GM23338 (cell line): ENCODE measurements around the gene AOPEP. TPM values are rescaled to one million over a fixed set of nuclear protein-coding genes. Genes with fewer than 3 reads are reported as not detected.

Experiments
- ATAC-seq: fragments of 200-7000 bp; cut with Tn5 transposase; 3 replicates; pipeline ENCODE4 v1.9.1; 2020
- DNase-seq: peaks from one replicate; pipeline ENCODE4 v3.0.0-alpha.2; 2015; ENCODE audit warnings: low spot score
- H2AFZ ChIP-seq: fragments of 200-600 bp; sonication (generic); 2 replicates; pipeline ENCODE4 v1.8.0; 2016; ENCODE audit warnings: antibody characterized with exemption, mild to moderate bottlenecking, moderate library complexity
- H3F3A ChIP-seq: fragments of 200-600 bp; sonication (generic); replicated peaks from 2 replicates; pipeline ENCODE4 v1.8.0; 2017; ENCODE audit warnings: antibody characterized with exemption, mixed run types, low read depth
- H3K27ac ChIP-seq: fragments of 200-600 bp; sonication (generic); 2 replicates; pipeline ENCODE4 v1.6.1; 2016; ENCODE audit warnings: low read depth
- H3K27me3 ChIP-seq: fragments of 200-600 bp; sonication (generic); 2 replicates; pipeline ENCODE4 v1.8.0; 2016; ENCODE audit warnings: mild to moderate bottlenecking, mixed run types, moderate library complexity; ENCODE audit not compliant: insufficient read depth
- H3K36me3 ChIP-seq: fragments of 200-600 bp; sonication (generic); 2 replicates; pipeline ENCODE4 v1.8.0; 2016; ENCODE audit warnings: mild to moderate bottlenecking; ENCODE audit not compliant: insufficient read depth
- H3K4me1 ChIP-seq: fragments of 200-600 bp; sonication (generic); 2 replicates; pipeline ENCODE4 v1.8.0; 2016; ENCODE audit warnings: mild to moderate bottlenecking, moderate library complexity; ENCODE audit not compliant: insufficient read depth
- H3K4me2 ChIP-seq: fragments of 200-600 bp; sonication (generic); 2 replicates; pipeline ENCODE4 v1.7.1; 2017; ENCODE audit warnings: mixed run types
- H3K4me3 ChIP-seq: fragments of 200-600 bp; sonication (generic); 2 replicates; pipeline ENCODE4 v1.6.1; 2016; ENCODE audit warnings: mixed run types
- H3K79me2 ChIP-seq: fragments of 200-600 bp; sonication (generic); replicated peaks from 2 replicates; pipeline ENCODE4 v1.8.0; 2017; ENCODE audit warnings: mild to moderate bottlenecking; ENCODE audit not compliant: insufficient read depth
- H3K9me2 ChIP-seq: fragments of 200-600 bp; sonication (generic); 2 replicates; pipeline ENCODE4 v1.8.0; 2017; ENCODE audit not compliant: insufficient read depth
- H4K20me1 ChIP-seq: fragments of 200-600 bp; sonication (generic); replicated peaks from 2 replicates; pipeline ENCODE4 v1.8.0; 2017; ENCODE audit warnings: mild to moderate bottlenecking; ENCODE audit not compliant: insufficient read depth
- H3K27ac Mint-ChIP-seq: 2 replicates; pipeline ENCODE4 v1.8.0; 2020; ENCODE audit warnings: inconsistent platforms, mild to moderate bottlenecking, moderate library complexity, mixed read lengths
- H3K27me3 Mint-ChIP-seq: 3 replicates; pipeline ENCODE4 v1.8.0; 2022; ENCODE audit warnings: low read depth, mild to moderate bottlenecking, moderate library complexity, mixed read lengths, inconsistent platforms; ENCODE audit not compliant: insufficient read depth, poor library complexity
- H3K36me3 Mint-ChIP-seq: 3 replicates; pipeline ENCODE4 v1.8.0; 2021; ENCODE audit warnings: low read depth, mild to moderate bottlenecking, inconsistent platforms, moderate library complexity, mixed read lengths
- H3K4me1 Mint-ChIP-seq: 3 replicates; pipeline ENCODE4 v1.8.0; 2020; ENCODE audit warnings: mild to moderate bottlenecking, inconsistent platforms, mixed read lengths
- H3K4me3 Mint-ChIP-seq: 3 replicates; pipeline ENCODE4 v1.8.0; 2021; ENCODE audit warnings: moderate library complexity, mild to moderate bottlenecking, inconsistent platforms, mixed read lengths
- H3K9me3 Mint-ChIP-seq: 3 replicates; pipeline ENCODE4 v1.8.0; 2020; ENCODE audit warnings: moderate library complexity, mild to moderate bottlenecking, inconsistent platforms, mixed read lengths
- ETS1 ChIP-seq: IDR thresholded peaks from 2 replicates; pipeline ENCODE4 v1.6.1; 2016; ENCODE audit warnings: antibody characterized with exemption
- JUNB ChIP-seq: IDR thresholded peaks from one replicate; pipeline ENCODE4 v1.6.1; 2016; ENCODE audit warnings: antibody characterized with exemption; ENCODE audit not compliant: unreplicated experiment
- NANOG ChIP-seq: IDR thresholded peaks from 2 replicates; pipeline ENCODE4 v1.6.1; 2016; ENCODE audit warnings: antibody characterized with exemption, borderline replicate concordance
- POLR2AphosphoS5 ChIP-seq: IDR thresholded peaks from 2 replicates; pipeline ENCODE4 v1.6.1; 2016; ENCODE audit warnings: antibody characterized with exemption, low read depth
- REST ChIP-seq: IDR thresholded peaks from one replicate; pipeline ENCODE4 v1.6.1; 2018; ENCODE audit warnings: antibody characterized with exemption; ENCODE audit not compliant: unreplicated experiment
- ZNF114 ChIP-seq: fragments of 250-450 bp; sonication (Bioruptor Pico); IDR thresholded peaks from 2 replicates; pipeline ENCODE4 v1.5.0; 2020; ENCODE audit warnings: mild to moderate bottlenecking, moderate library complexity
- ZNF331 ChIP-seq: fragments of 250-450 bp; sonication (Bioruptor Pico); IDR thresholded peaks from 2 replicates; pipeline ENCODE4 v1.5.0; 2020; ENCODE audit warnings: low read depth, mild to moderate bottlenecking, moderate library complexity
- ZNF462 ChIP-seq: fragments of 250-450 bp; sonication (Bioruptor Pico); IDR thresholded peaks from 2 replicates; pipeline ENCODE4 v1.5.0; 2020; ENCODE audit warnings: mild to moderate bottlenecking, moderate library complexity
- polyA plus RNA-seq: library from polyadenylated mRNA; unstranded; fragments of >200 nt; fragmentation: Nextera tagmentation; extraction: Ambion mirVana; gene quantifications from 2 replicates; pipeline ENCODE4 v1.2.1, GENCODE V29; 2016
- total RNA-seq: library from RNA; depleted of rRNA; stranded (reverse); fragments of >200 nt; shearing (Covaris generic); gene quantifications from 2 replicates; pipeline ENCODE4 v1.2.3, GENCODE V29; 2014

AOPEP gene
- total and polyA plus RNA-seq, 2 experiments from 2014 or later, result 7.0 to 16.5 TPM

- DNase-seq (no peak), ATAC-seq (no peak)
- Histone ChIP-seq H3K79me2 (no peaks in the 10 kb centered on the region), H3K27ac (no peak overlapping the region), H3K4me1 (peaks cover 4% of the 10 kb centered on the region; the same call in 1 of the 2 replicates), H3F3A (no peaks in the 10 kb centered on the region), H3K27me3 (no peaks in the 10 kb centered on the region), H3K4me3 (no peak overlapping the region), H3K36me3 (no peaks in the 10 kb centered on the region), H2AFZ (no peak overlapping the region), H4K20me1 (no peaks in the 10 kb centered on the region), H3K4me2 (no peak overlapping the region), H3K9me2 (no peaks in the 10 kb centered on the region)
- peaks cover 6% of the 10 kb centered on the region for H3K27me3 Mint-ChIP-seq
- TF ChIP-seq JUNB (no peak), REST (no peak)
- peaks cover 5% of the 10 kb centered on the region; the same call in 1 of the 3 replicates for H3K36me3 Mint-ChIP-seq
- H3K4me1 Mint-ChIP-seq, result peaks cover 31% of the 10 kb centered on the region
- H3K4me3 Mint-ChIP-seq, result no peak overlapping the region
- H3K27ac Mint-ChIP-seq, result peak overlapping the region; percentile 35; the same call in 1 of the 2 replicates
- no peaks in the 10 kb centered on the region; the same call in 2 of the 3 replicates for H3K9me3 Mint-ChIP-seq
Measured at GRCh38 chr9:94927048-94927761, 200.7 kb downstream of the AOPEP start.

- H3K4me1 Mint-ChIP-seq, result peaks cover 24% of the 10 kb centered on the region
- H3K4me1 ChIP-seq, result no peaks in the 10 kb centered on the region
- H2AFZ ChIP-seq, result no peak overlapping the region
- H3K4me3 ChIP-seq, result no peak overlapping the region
- DNase-seq, result no peak
- H3K27ac Mint-ChIP-seq, result peak overlapping the region; percentile 35; the same call in 1 of the 2 replicates
- peaks cover 5% of the 10 kb centered on the region; the same call in 1 of the 3 replicates for H3K36me3 Mint-ChIP-seq
- no peaks in the 10 kb centered on the region for H3K27me3 ChIP-seq
- H3K4me3 Mint-ChIP-seq, result no peak overlapping the region
- no peaks in the 10 kb centered on the region for H3F3A ChIP-seq
- H4K20me1 ChIP-seq, result no peaks in the 10 kb centered on the region
- H3K27ac ChIP-seq, result no peak overlapping the region
- peaks cover 6% of the 10 kb centered on the region for H3K27me3 Mint-ChIP-seq
- no peaks in the 10 kb centered on the region for H3K36me3 ChIP-seq
- no peaks in the 10 kb centered on the region for H3K79me2 ChIP-seq
- no peaks in the 10 kb centered on the region; the same call in 2 of the 3 replicates for H3K9me3 Mint-ChIP-seq
- peak; percentile 48 for ATAC-seq
- H3K9me2 ChIP-seq, result no peaks in the 10 kb centered on the region
- no peak overlapping the region for H3K4me2 ChIP-seq
- TF ChIP-seq NANOG (no peak), ZNF331 (CRISPR knock-in tag) (no peak), POLR2AphosphoS5 (no peak), ZNF114 (no peak), ZNF462 (CRISPR knock-in tag) (no peak), ETS1 (no peak), JUNB (no peak)
Measured at GRCh38 chr9:94927762-94928670, 201.5 kb downstream of the AOPEP start.
